Measurements from ENCODE around the gene CDK17.
"Not testable (repeated sequence)": the region's sequence is repeated elsewhere in the genome, so short reads cannot be mapped to it uniquely, and the experiment has no call there.

The CDK17 gene

GRCh38 chr12:96315741-96316481 is 84.3 kb downstream of the CDK17 start:
- not testable (repeated sequence) for DNase-seq (ENCODE audit: low read depth)

- DNase-seq (ENCODE audit: low read depth), result no peak
Measured at GRCh38 chr12:96314723-96315122, 85.5 kb downstream of the CDK17 start.

- DNase-seq (ENCODE audit: low read depth), result no peak
Measured at GRCh38 chr12:96313606-96314005, 86.6 kb downstream of the CDK17 start.

- no peak for DNase-seq (ENCODE audit: low read depth)
Measured at GRCh38 chr12:96311191-96311590, 89.0 kb downstream of the CDK17 start.

- DNase-seq (ENCODE audit: low read depth), result no peak
Measured at GRCh38 chr12:96310067-96310466, 90.2 kb downstream of the CDK17 start.

- DNase-seq (ENCODE audit: low read depth), result no peak
Measured at GRCh38 chr12:96308881-96309280, 91.4 kb downstream of the CDK17 start.

GRCh38 chr12:96305665-96306064 is 94.6 kb downstream of the CDK17 start:
- no peak for DNase-seq (ENCODE audit: low read depth)

- no peak for DNase-seq (ENCODE audit: low read depth)
Measured at GRCh38 chr12:96303653-96304052, 96.6 kb downstream of the CDK17 start.

- DNase-seq (ENCODE audit: low read depth), result no peak
Measured at GRCh38 chr12:96302687-96303310, 97.4 kb downstream of the CDK17 start.

GRCh38 chr12:96301732-96302131 is 98.5 kb downstream of the CDK17 start:
- DNase-seq (ENCODE audit: low read depth), result no peak

- no peak for DNase-seq (ENCODE audit: low read depth)
Measured at GRCh38 chr12:96300064-96300463, 100.2 kb downstream of the CDK17 start.

- no peak for DNase-seq (ENCODE audit: low read depth)
Measured at GRCh38 chr12:96297504-96297903, 102.7 kb downstream of the CDK17 start.

GRCh38 chr12:96295532-96296160 is 104.6 kb downstream of the CDK17 start:
- no peak for DNase-seq (ENCODE audit: low read depth)

GRCh38 chr12:96294831-96295230 is 105.4 kb downstream of the CDK17 start:
- DNase-seq (ENCODE audit: low read depth), result no peak

GRCh38 chr12:96293093-96293492 is 107.1 kb downstream of the CDK17 start:
- DNase-seq (ENCODE audit: low read depth), result no peak

GRCh38 chr12:96289067-96289466 is 111.2 kb downstream of the CDK17 start:
- no peak for DNase-seq (ENCODE audit: low read depth)

GRCh38 chr12:96285158-96285557 is 115.1 kb downstream of the CDK17 start:
- DNase-seq (ENCODE audit: low read depth), result no peak

- DNase-seq (ENCODE audit: low read depth), result peak; percentile 52
Measured at GRCh38 chr12:96274331-96274730, 125.9 kb downstream of the CDK17 start.

GRCh38 chr12:96271469-96272199 is 128.6 kb downstream of the CDK17 start:
- no peak for DNase-seq (ENCODE audit: low read depth)

GRCh38 chr12:96266238-96266637 is 134.0 kb downstream of the CDK17 start:
- no peak for DNase-seq (ENCODE audit: low read depth)

GRCh38 chr12:96265836-96266235 is 134.4 kb downstream of the CDK17 start:
- no peak for DNase-seq (ENCODE audit: low read depth)

- DNase-seq (ENCODE audit: low read depth), result no peak
Measured at GRCh38 chr12:96265400-96265799, 134.8 kb downstream of the CDK17 start.

GRCh38 chr12:96263449-96263902 is 136.8 kb downstream of the CDK17 start:
- no peak for DNase-seq (ENCODE audit: low read depth)
